Natural killer cell treated with Interleukin-12 subunit alpha and Interleukin-12 subunit beta and Interleukin-15 and Interleukin-18, amount 100 ng/mL, for 72 hours (primary cell): ENCODE measurements around the gene G0S2. TPM values are rescaled to one million over a fixed set of nuclear protein-coding genes. Genes with fewer than 3 reads are reported as not detected.

Source experiments
- ATAC-seq, 2 donors: fragments of 150-1000 bp; cut with Tn5 transposase in 1 of 2; sonication (Bioruptor Pico), chemical (Tn5 transposase) in 1 of 2; 2 replicates each; pipeline ENCODE4 v1.10.0; 2021
- DNase-seq: peaks from one replicate; pipeline ENCODE4 v3.0.0; 2022; ENCODE audit warnings: low spot score
- H3K27ac Mint-ChIP-seq, 2 donors: 1 replicate in 1 of 2; 2 replicates in 1 of 2; pipeline ENCODE4 v1.8.0; 2022; ENCODE audit warnings: mixed read lengths in 2 of 2, mild to moderate bottlenecking in 1 of 2, moderate library complexity in 1 of 2
- H3K27me3 Mint-ChIP-seq, 2 donors: 1 replicate in 1 of 2; 2 replicates in 1 of 2; pipeline ENCODE4 v1.8.0; 2022; ENCODE audit warnings: mixed read lengths in 2 of 2
- H3K36me3 Mint-ChIP-seq: one replicate; pipeline ENCODE4 v1.8.0; 2022; ENCODE audit warnings: mixed read lengths
- H3K4me1 Mint-ChIP-seq, 2 donors: 1 replicate in 1 of 2; 2 replicates in 1 of 2; pipeline ENCODE4 v1.8.0; 2022; ENCODE audit warnings: low read depth in 2 of 2, mixed read lengths in 2 of 2, mild to moderate bottlenecking in 1 of 2
- H3K4me3 Mint-ChIP-seq: one replicate; pipeline ENCODE4 v1.8.0; 2022; ENCODE audit warnings: mixed read lengths
- H3K9me3 Mint-ChIP-seq: 2 replicates; pipeline ENCODE4 v1.8.0; 2022; ENCODE audit warnings: mixed read lengths
- total RNA-seq, 2 donors: library from RNA; stranded (reverse); gene quantifications; one replicate each; pipeline ENCODE4 v1.2.3, GENCODE V29; 2022

The G0S2 gene
- total RNA-seq, 2 donors from 2014 or later: 2.3 to 3.3 TPM

- ATAC-seq: no peak
- Mint-ChIP-seq H3K36me3 (no peaks in the 10 kb centered on the region), H3K27ac (no peak overlapping the region), H3K9me3 (no peaks in the 10 kb centered on the region), H3K27me3 (peaks cover 0 to 3% of the 10 kb centered on the region in 2 donors), H3K4me3 (no peak overlapping the region), H3K4me1 (no peaks in the 10 kb centered on the region)
- DNase-seq: no peak
Measured at GRCh38 chr1:209641832-209642172, 33.4 kb upstream of the G0S2 start.

GRCh38 chr1:209642816-209643215, 32.4 kb upstream of the G0S2 start:
- H3K4me1 Mint-ChIP-seq: no peaks in the 10 kb centered on the region

GRCh38 chr1:209643285-209644020, 31.8 kb upstream of the G0S2 start:
- H3K4me1 Mint-ChIP-seq: no peaks in the 10 kb centered on the region
- H3K27me3 Mint-ChIP-seq: no peaks in the 10 kb centered on the region
- H3K36me3 Mint-ChIP-seq: no peaks in the 10 kb centered on the region
- no peak overlapping the region for H3K27ac Mint-ChIP-seq
- H3K4me3 Mint-ChIP-seq: no peak overlapping the region
- DNase-seq (no peak), ATAC-seq (no peak)
- H3K9me3 Mint-ChIP-seq: no peaks in the 10 kb centered on the region

More at GRCh38 chr1:209642816-209643215, 32.4 kb upstream of the G0S2 start:
- DNase-seq (no peak), ATAC-seq (no peak)
- Mint-ChIP-seq H3K27me3 (peaks cover 0 to 3% of the 10 kb centered on the region in 2 donors), H3K27ac (no peak overlapping the region), H3K9me3 (no peaks in the 10 kb centered on the region), H3K36me3 (no peaks in the 10 kb centered on the region), H3K4me3 (no peak overlapping the region)

GRCh38 chr1:209645574-209646452, 29.4 kb upstream of the G0S2 start:
- Mint-ChIP-seq H3K27me3 (no peaks in the 10 kb centered on the region), H3K27ac (no peak overlapping the region), H3K4me3 (no peak overlapping the region), H3K36me3 (no peaks in the 10 kb centered on the region), H3K9me3 (no peaks in the 10 kb centered on the region), H3K4me1 (peaks cover 4 to 12% of the 10 kb centered on the region in 2 donors)
- DNase-seq (no peak), ATAC-seq (no peak)

GRCh38 chr1:209646558-209646957, 28.7 kb upstream of the G0S2 start:
- Mint-ChIP-seq H3K4me3 (no peak overlapping the region), H3K36me3 (no peaks in the 10 kb centered on the region), H3K27ac (peak overlapping the region in 1 of 2 donors; percentile 38), H3K9me3 (no peaks in the 10 kb centered on the region), H3K27me3 (no peaks in the 10 kb centered on the region), H3K4me1 (peaks cover 9 to 19% of the 10 kb centered on the region in 2 donors)
- ATAC-seq: no peak
- DNase-seq: no peak

- DNase-seq: no peak
- H3K36me3 Mint-ChIP-seq: no peaks in the 10 kb centered on the region
- H3K9me3 Mint-ChIP-seq: no peaks in the 10 kb centered on the region
- no peaks in the 10 kb centered on the region for H3K27me3 Mint-ChIP-seq
- peaks cover 9 to 19% of the 10 kb centered on the region in 2 donors for H3K4me1 Mint-ChIP-seq
- ATAC-seq: no peak
- H3K27ac Mint-ChIP-seq: peak overlapping the region in 1 of 2 donors; percentile 38
- H3K4me3 Mint-ChIP-seq: no peak overlapping the region
Measured at GRCh38 chr1:209647156-209647555, 28.1 kb upstream of the G0S2 start.

GRCh38 chr1:209648346-209648745, 26.9 kb upstream of the G0S2 start:
- Mint-ChIP-seq H3K27me3 (no peaks in the 10 kb centered on the region), H3K27ac (no peak overlapping the region), H3K4me1 (peaks cover 9 to 19% of the 10 kb centered on the region in 2 donors), H3K36me3 (no peaks in the 10 kb centered on the region), H3K4me3 (no peak overlapping the region), H3K9me3 (no peaks in the 10 kb centered on the region)
- DNase-seq (no peak), ATAC-seq (no peak)

GRCh38 chr1:209648931-209649776, 26.1 kb upstream of the G0S2 start:
- no peaks in the 10 kb centered on the region for H3K36me3 Mint-ChIP-seq
- ATAC-seq (peak in 1 of 2 donors; percentile 5), DNase-seq (no peak)
- H3K4me3 Mint-ChIP-seq: no peak overlapping the region
- H3K4me1 Mint-ChIP-seq: peaks cover 9 to 19% of the 10 kb centered on the region in 2 donors
- no peaks in the 10 kb centered on the region for H3K27me3 Mint-ChIP-seq
- no peaks in the 10 kb centered on the region for H3K9me3 Mint-ChIP-seq
- H3K27ac Mint-ChIP-seq: peak overlapping the region in 1 of 2 donors; percentile 6

GRCh38 chr1:209650454-209650853, 24.8 kb upstream of the G0S2 start:
- ATAC-seq (no peak), DNase-seq (no peak)
- H3K4me3 Mint-ChIP-seq: no peak overlapping the region
- peaks cover 9 to 19% of the 10 kb centered on the region in 2 donors for H3K4me1 Mint-ChIP-seq
- H3K27me3 Mint-ChIP-seq: no peaks in the 10 kb centered on the region
- H3K27ac Mint-ChIP-seq: no peak overlapping the region
- no peaks in the 10 kb centered on the region for H3K9me3 Mint-ChIP-seq
- H3K36me3 Mint-ChIP-seq: no peaks in the 10 kb centered on the region

GRCh38 chr1:209651138-209651587, 24.0 kb upstream of the G0S2 start:
- ATAC-seq (peak; percentile 73 to 90), DNase-seq (no peak)
- Mint-ChIP-seq H3K9me3 (no peaks in the 10 kb centered on the region), H3K27me3 (no peaks in the 10 kb centered on the region), H3K27ac (peak overlapping the region in 1 of 2 donors; percentile 26), H3K4me1 (peaks cover 9 to 19% of the 10 kb centered on the region in 2 donors), H3K36me3 (no peaks in the 10 kb centered on the region), H3K4me3 (no peak overlapping the region)

- Mint-ChIP-seq H3K36me3 (no peaks in the 10 kb centered on the region), H3K4me1 (peaks cover 9 to 19% of the 10 kb centered on the region in 2 donors), H3K27ac (peak within 1 kb of the TSS in 1 of 2 donors; percentile 53), H3K27me3 (no peaks in the 10 kb centered on the region), H3K4me3 (no peak within 1 kb of the TSS), H3K9me3 (no peaks in the 10 kb centered on the region)
- DNase-seq (no peak), ATAC-seq (no peak)
Measured at GRCh38 chr1:209652121-209652735, 23.0 kb upstream of the G0S2 start, which contains the start of gene LAMB3. Gene LAMB3, minus strand, starts transcription at chr1:209652425. Its CDS starts 1,481 bp downstream, at chr1:209650944.

GRCh38 chr1:209652873-209653401, 22.3 kb upstream of the G0S2 start:
- Mint-ChIP-seq H3K27ac (no peak overlapping the region), H3K36me3 (no peaks in the 10 kb centered on the region), H3K9me3 (no peaks in the 10 kb centered on the region), H3K27me3 (peaks cover 0 to 2% of the 10 kb centered on the region in 2 donors), H3K4me1 (peaks cover 9 to 19% of the 10 kb centered on the region in 2 donors), H3K4me3 (no peak overlapping the region)
- DNase-seq (no peak), ATAC-seq (no peak)

- Mint-ChIP-seq H3K27me3 (peaks cover 0 to 8% of the 10 kb centered on the region in 2 donors), H3K27ac (no peak overlapping the region), H3K36me3 (no peaks in the 10 kb centered on the region), H3K4me3 (no peak overlapping the region), H3K9me3 (no peaks in the 10 kb centered on the region), H3K4me1 (peaks cover 9 to 19% of the 10 kb centered on the region in 2 donors)
- no peak for DNase-seq
- ATAC-seq: no peak
Measured at GRCh38 chr1:209653915-209654351, 21.3 kb upstream of the G0S2 start.
